ENCODE data around the gene NPFFR1. TPM values are rescaled to one million over a fixed set of nuclear protein-coding genes. Genes with fewer than 3 reads are reported as not detected.

The NPFFR1 gene
- total RNA-seq, 1 donor from 2014 or later, result not detected

DNA sequence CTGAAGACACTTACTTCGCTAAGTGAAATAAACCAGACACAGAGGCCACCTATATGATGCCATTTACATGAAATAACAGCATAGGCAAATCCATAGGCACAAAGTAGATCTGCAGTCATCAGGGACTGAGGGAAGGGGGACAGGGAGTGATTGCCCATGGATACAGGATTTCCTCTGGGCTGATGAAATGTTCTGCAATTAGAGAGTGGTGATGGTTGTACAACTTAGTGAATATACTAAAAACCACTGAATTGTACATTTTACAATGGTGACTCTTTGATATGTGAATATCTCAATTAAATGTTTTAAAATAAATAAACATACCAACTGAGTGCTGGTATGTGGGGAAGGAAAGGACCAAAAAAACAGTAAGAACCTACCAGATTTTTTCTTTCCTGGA, 70.9 kb downstream of the NPFFR1 start:
- no peak overlapping the region for H3K27ac ChIP-seq
- H3K27ac Mint-ChIP-seq, result no peak overlapping the region
- H3K9ac ChIP-seq, result no peak overlapping the region
- H3K9me3 Mint-ChIP-seq, result no peaks in the 10 kb centered on the region
- peaks cover 16% of the 10 kb centered on the region for H3K36me3 ChIP-seq
- H3F3A ChIP-seq (ENCODE audit: low read depth), result peaks cover 2% of the 10 kb centered on the region
- peaks cover 5% of the 10 kb centered on the region for H3K36me3 Mint-ChIP-seq
- H3K4me3 ChIP-seq, result no peak overlapping the region
- no peaks in the 10 kb centered on the region for H4K20me1 ChIP-seq (ENCODE audit: low read depth)
- no peak overlapping the region for H2AFZ ChIP-seq (replicated peaks)
- H3K27me3 Mint-ChIP-seq (ENCODE audit: insufficient read depth, low read depth), result peaks cover 2% of the 10 kb centered on the region
- DNase-seq (ENCODE audit: low spot score), result no peak
- H3K4me1 ChIP-seq, result no peaks in the 10 kb centered on the region
- H3K79me2 ChIP-seq (ENCODE audit: low read depth), result no peaks in the 10 kb centered on the region
- H3K4me2 ChIP-seq, result no peak overlapping the region
- H3K4me1 Mint-ChIP-seq, result no peaks in the 10 kb centered on the region
- TF ChIP-seq EZH2 (IDR thresholded peaks at IDR 0.05) (no peak), EZH2phosphoT487 (IDR thresholded peaks at IDR 0.05) (no peak)
- TF ChIP-seq, protein P1, sequence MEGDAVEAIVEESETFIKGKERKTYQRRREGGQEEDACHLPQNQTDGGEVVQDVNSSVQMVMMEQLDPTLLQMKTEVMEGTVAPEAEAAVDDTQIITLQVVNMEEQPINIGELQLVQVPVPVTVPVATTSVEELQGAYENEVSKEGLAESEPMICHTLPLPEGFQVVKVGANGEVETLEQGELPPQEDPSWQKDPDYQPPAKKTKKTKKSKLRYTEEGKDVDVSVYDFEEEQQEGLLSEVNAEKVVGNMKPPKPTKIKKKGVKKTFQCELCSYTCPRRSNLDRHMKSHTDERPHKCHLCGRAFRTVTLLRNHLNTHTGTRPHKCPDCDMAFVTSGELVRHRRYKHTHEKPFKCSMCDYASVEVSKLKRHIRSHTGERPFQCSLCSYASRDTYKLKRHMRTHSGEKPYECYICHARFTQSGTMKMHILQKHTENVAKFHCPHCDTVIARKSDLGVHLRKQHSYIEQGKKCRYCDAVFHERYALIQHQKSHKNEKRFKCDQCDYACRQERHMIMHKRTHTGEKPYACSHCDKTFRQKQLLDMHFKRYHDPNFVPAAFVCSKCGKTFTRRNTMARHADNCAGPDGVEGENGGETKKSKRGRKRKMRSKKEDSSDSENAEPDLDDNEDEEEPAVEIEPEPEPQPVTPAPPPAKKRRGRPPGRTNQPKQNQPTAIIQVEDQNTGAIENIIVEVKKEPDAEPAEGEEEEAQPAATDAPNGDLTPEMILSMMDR (IDR thresholded peaks at IDR 0.05), result no peak
- no peaks in the 10 kb centered on the region for H3K9me3 ChIP-seq (ENCODE audit: low read depth)
- H3K27me3 ChIP-seq, result no peaks in the 10 kb centered on the region
- H3K4me3 Mint-ChIP-seq, result no peak overlapping the region

DNA sequence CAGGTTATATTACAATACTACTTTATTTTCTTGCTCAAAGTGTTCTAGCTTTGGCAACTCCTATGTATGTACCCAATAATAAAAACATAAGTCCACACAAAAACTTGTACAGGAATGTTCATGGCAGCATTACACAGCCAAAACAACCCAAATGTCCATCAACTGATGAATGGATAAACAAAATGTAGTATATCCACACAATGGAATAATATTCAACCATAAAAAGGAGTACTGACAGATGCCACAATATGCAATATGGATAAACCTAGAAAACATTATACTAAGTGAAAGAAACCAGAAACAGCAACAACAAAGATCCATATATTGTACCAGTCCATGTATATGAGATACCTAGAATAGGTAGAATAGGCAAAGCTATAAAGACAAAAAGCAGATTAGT, 71.5 kb downstream of the NPFFR1 start:
- H3K9ac ChIP-seq, result no peak overlapping the region
- H3K79me2 ChIP-seq (ENCODE audit: low read depth), result no peaks in the 10 kb centered on the region
- H2AFZ ChIP-seq (replicated peaks), result no peak overlapping the region
- peaks cover 10% of the 10 kb centered on the region for H3K36me3 ChIP-seq
- H3K9me3 ChIP-seq (ENCODE audit: low read depth), result no peaks in the 10 kb centered on the region
- Mint-ChIP-seq H3K9me3 (no peaks in the 10 kb centered on the region), H3K4me3 (no peak overlapping the region), H3K36me3 (peaks cover 7% of the 10 kb centered on the region), H3K4me1 (no peaks in the 10 kb centered on the region), H3K27me3 (ENCODE audit: insufficient read depth, low read depth) (peaks cover 2% of the 10 kb centered on the region), H3K27ac (no peak overlapping the region)
- no peaks in the 10 kb centered on the region for H4K20me1 ChIP-seq (ENCODE audit: low read depth)
- H3K27me3 ChIP-seq, result no peaks in the 10 kb centered on the region
- no peaks in the 10 kb centered on the region for H3K4me1 ChIP-seq
- H3K27ac ChIP-seq, result no peak overlapping the region
- no peak for DNase-seq (ENCODE audit: low spot score)
- no peak overlapping the region for H3K4me3 ChIP-seq
- H3F3A ChIP-seq (ENCODE audit: low read depth), result peaks cover 2% of the 10 kb centered on the region
- H3K4me2 ChIP-seq, result no peak overlapping the region
- TF ChIP-seq EZH2 (IDR thresholded peaks at IDR 0.05) (no peak), EZH2phosphoT487 (IDR thresholded peaks at IDR 0.05) (no peak)
- TF ChIP-seq, protein P1 (IDR thresholded peaks at IDR 0.05), result no peak

GRCh38 chr10:70206762-70207161, 77.0 kb downstream of the NPFFR1 start:
- Histone ChIP-seq H3K4me3 (no peak overlapping the region), H4K20me1 (ENCODE audit: low read depth) (no peaks in the 10 kb centered on the region), H2AFZ (replicated peaks) (no peak overlapping the region), H3K27me3 (no peaks in the 10 kb centered on the region), H3K4me2 (no peak overlapping the region), H3K27ac (no peak overlapping the region), H3K4me1 (no peaks in the 10 kb centered on the region), H3F3A (ENCODE audit: low read depth) (peaks cover 4% of the 10 kb centered on the region), H3K79me2 (ENCODE audit: low read depth) (no peaks in the 10 kb centered on the region), H3K9me3 (ENCODE audit: low read depth) (no peaks in the 10 kb centered on the region), H3K36me3 (peaks cover 16% of the 10 kb centered on the region), H3K9ac (no peak overlapping the region)
- Mint-ChIP-seq H3K4me1 (no peaks in the 10 kb centered on the region), H3K27ac (no peak overlapping the region), H3K36me3 (peaks cover 9% of the 10 kb centered on the region), H3K27me3 (ENCODE audit: insufficient read depth, low read depth) (peaks cover 2% of the 10 kb centered on the region), H3K4me3 (no peak overlapping the region), H3K9me3 (no peaks in the 10 kb centered on the region)
- TF ChIP-seq, protein P1 (IDR thresholded peaks at IDR 0.05), result no peak
- TF ChIP-seq EZH2 (IDR thresholded peaks at IDR 0.05) (no peak), EZH2phosphoT487 (IDR thresholded peaks at IDR 0.05) (no peak)
- DNase-seq (ENCODE audit: low spot score), result no peak

Measured in neural progenitor cell (in vitro differentiated cells).